Duodenal mucosa (tissue), 2 donors: ENCODE measurements around the gene CUBN.

Source experiments
- H3K27ac ChIP-seq: one replicate; pipeline ENCODE4 v1.7.0; 2013; ENCODE audit warnings: low read depth, low read length
- H3K27me3 ChIP-seq, 2 donors: one replicate each; pipeline ENCODE4 v1.7.0; 2013; ENCODE audit warnings: low read length in 2 of 2, control low read depth in 1 of 2; ENCODE audit not compliant: insufficient read depth in 2 of 2, control insufficient read depth in 1 of 2
- H3K36me3 ChIP-seq, 2 donors: one replicate each; pipeline ENCODE4 v1.7.0; 2013; ENCODE audit warnings: low read length in 2 of 2, control low read depth in 1 of 2; ENCODE audit not compliant: insufficient read depth in 2 of 2, control insufficient read depth in 1 of 2
- H3K4me1 ChIP-seq, 2 donors: one replicate each; pipeline ENCODE4 v1.7.0; 2013; ENCODE audit warnings: low read length in 2 of 2, control low read depth in 1 of 2; ENCODE audit not compliant: insufficient read depth in 2 of 2, control insufficient read depth in 1 of 2
- H3K4me3 ChIP-seq, 2 donors: one replicate each; pipeline ENCODE4 v1.7.0; 2013; ENCODE audit warnings: low read length in 2 of 2, low read depth in 1 of 2
- H3K9ac ChIP-seq, 2 donors: one replicate each; pipeline ENCODE4 v1.7.0; 2013; ENCODE audit warnings: low read length in 2 of 2, low read depth in 1 of 2
- H3K9me3 ChIP-seq, 2 donors: one replicate each; pipeline ENCODE4 v1.7.0; 2013; ENCODE audit warnings: low read length in 2 of 2, control low read depth in 1 of 2; ENCODE audit not compliant: control insufficient read depth in 1 of 2

CUBN gene

DNA sequence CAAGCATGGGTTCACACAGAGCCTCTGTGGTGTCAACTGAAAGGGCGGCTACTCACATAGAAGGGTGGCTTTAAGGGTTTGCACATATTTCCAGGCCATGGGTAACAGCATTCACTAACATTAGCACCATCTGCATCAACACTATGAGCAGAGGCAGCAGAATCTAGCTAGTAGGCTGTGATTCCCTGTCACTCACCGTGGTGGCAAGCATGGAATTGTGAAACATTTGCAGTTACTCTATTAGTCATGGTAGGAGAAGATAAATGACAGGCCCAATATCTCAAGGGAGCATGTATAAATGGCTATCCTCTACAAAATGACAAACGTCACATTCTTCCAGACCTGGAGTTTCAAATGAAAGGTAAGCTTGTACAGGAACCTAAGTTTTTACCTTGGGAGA is 32.2 kb upstream of the CUBN start:
- Histone ChIP-seq H3K4me3 (no peak overlapping the region), H3K4me1 (no peaks in the 10 kb centered on the region), H3K9me3 (no peaks in the 10 kb centered on the region), H3K27me3 (no peaks in the 10 kb centered on the region), H3K36me3 (no peaks in the 10 kb centered on the region), H3K9ac (no peak overlapping the region), H3K27ac (no peak overlapping the region)

DNA sequence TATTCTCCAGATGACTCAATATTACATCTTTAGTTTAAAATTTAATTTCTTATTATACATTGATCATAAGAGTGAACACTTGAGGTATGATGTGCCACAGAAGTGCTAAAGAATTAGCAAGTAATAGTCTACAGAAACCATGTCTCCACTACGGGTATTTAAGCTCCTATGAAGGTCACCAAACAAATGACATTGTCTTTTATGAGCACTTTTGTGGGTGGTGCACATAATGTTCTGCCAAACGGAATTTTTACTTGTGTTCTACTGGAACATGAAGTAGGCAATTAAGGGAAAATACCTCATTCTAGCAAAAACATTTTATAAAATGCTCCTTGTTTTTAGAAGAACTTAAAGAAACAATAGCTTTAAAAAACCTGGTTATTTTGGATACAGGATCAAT is 27.4 kb upstream of the CUBN start:
- no peaks in the 10 kb centered on the region for H3K36me3 ChIP-seq
- no peaks in the 10 kb centered on the region for H3K9me3 ChIP-seq
- H3K27ac ChIP-seq, result no peak overlapping the region
- no peak overlapping the region for H3K9ac ChIP-seq
- H3K27me3 ChIP-seq, result no peaks in the 10 kb centered on the region
- no peaks in the 10 kb centered on the region for H3K4me1 ChIP-seq
- no peak overlapping the region for H3K4me3 ChIP-seq

DNA sequence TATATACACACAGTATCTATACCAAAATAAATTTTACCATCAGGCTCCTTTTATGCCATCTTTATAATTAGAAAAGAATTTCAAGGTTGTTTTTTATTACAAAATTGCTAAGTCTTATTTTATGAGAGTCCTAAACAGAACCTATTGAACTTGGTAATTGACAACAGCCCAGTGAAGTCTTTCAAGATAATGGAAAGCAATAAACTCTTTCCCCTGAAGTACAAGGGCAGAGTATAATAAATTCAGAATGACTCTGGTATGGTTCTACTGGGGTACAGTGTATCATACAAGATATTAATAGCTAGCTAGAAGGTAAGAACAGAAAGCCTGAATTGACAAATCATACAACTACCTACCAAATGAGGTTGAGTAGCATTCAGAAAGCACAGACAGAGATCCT is 26.2 kb upstream of the CUBN start:
- no peak overlapping the region for H3K27ac ChIP-seq

DNA sequence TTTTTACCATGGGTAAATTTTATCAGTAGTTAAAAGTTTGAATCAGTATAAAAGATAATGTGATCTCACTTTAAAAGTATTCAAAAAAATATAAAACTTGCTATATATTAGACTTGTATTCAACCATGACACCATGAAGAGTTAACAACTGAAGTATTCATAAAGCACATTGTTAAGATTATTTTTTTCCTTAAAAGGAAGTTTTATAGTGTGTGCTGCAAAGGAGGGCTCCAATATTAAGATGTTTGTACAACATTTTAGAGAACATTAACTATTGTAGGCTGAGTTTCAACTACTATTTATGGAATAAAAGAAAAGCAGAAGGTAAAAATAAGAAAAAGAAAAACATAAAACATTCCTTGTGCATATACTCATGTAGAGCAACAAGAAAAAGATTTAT is 24.5 kb upstream of the CUBN start:
- H3K4me1 ChIP-seq, result no peaks in the 10 kb centered on the region
- H3K27ac ChIP-seq, result no peak overlapping the region
- no peak overlapping the region for H3K9ac ChIP-seq
- no peaks in the 10 kb centered on the region for H3K36me3 ChIP-seq
- H3K4me3 ChIP-seq, result no peak overlapping the region
- H3K9me3 ChIP-seq, result no peaks in the 10 kb centered on the region
- H3K27me3 ChIP-seq, result no peaks in the 10 kb centered on the region

More for the DNA sequence above, 26.2 kb upstream of the CUBN start:
- Histone ChIP-seq H3K4me1 (no peaks in the 10 kb centered on the region), H3K9me3 (no peaks in the 10 kb centered on the region), H3K4me3 (no peak overlapping the region), H3K36me3 (no peaks in the 10 kb centered on the region), H3K9ac (no peak overlapping the region), H3K27me3 (no peaks in the 10 kb centered on the region)

DNA sequence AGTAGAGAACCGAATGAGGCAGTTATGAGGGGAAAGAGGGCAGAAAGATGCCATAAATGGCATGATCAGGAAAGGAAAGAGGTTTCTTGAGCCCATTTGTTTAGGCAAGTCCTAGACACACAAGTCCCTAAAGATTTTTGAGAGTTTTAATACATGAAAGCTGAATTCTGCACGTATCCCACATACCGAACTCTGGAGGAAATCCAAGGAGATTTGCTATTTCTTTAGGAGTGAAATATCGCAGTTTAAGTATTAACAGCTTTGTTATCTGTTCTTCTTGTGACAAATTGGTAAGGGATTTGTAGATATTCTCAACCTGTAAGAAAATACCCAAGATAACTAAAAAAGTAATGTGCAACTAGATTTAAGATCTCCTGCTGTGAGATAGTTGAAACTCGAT is 23.7 kb upstream of the CUBN start:
- H3K9ac ChIP-seq, result no peak overlapping the region
- no peaks in the 10 kb centered on the region for H3K4me1 ChIP-seq
- no peak overlapping the region for H3K4me3 ChIP-seq
- no peaks in the 10 kb centered on the region for H3K27me3 ChIP-seq
- no peak overlapping the region for H3K27ac ChIP-seq
- no peaks in the 10 kb centered on the region for H3K36me3 ChIP-seq
- no peaks in the 10 kb centered on the region for H3K9me3 ChIP-seq

DNA sequence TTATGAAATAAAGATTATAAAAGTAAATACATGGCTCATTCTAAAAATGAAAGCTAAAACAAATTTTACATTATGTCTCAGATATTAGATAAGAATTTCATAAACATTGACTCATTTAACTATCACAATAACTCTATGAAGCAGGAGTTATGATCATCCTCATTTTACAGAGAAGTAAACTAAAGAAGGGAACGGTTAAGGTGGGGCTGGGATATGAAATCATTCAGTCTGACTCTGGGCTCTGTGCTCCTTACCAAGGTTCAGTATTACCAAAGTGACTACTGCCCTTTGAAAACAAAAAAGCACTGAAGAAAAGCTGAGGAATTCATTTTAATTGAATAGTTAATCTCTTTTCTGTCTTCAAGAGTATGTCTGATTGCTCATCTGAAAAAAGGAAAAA is 22.1 kb upstream of the CUBN start:
- Histone ChIP-seq H3K9ac (no peak overlapping the region), H3K4me3 (no peak overlapping the region), H3K36me3 (no peaks in the 10 kb centered on the region), H3K27ac (no peak overlapping the region), H3K9me3 (no peaks in the 10 kb centered on the region), H3K27me3 (no peaks in the 10 kb centered on the region), H3K4me1 (peaks cover 0 to 4% of the 10 kb centered on the region in 2 donors)

DNA sequence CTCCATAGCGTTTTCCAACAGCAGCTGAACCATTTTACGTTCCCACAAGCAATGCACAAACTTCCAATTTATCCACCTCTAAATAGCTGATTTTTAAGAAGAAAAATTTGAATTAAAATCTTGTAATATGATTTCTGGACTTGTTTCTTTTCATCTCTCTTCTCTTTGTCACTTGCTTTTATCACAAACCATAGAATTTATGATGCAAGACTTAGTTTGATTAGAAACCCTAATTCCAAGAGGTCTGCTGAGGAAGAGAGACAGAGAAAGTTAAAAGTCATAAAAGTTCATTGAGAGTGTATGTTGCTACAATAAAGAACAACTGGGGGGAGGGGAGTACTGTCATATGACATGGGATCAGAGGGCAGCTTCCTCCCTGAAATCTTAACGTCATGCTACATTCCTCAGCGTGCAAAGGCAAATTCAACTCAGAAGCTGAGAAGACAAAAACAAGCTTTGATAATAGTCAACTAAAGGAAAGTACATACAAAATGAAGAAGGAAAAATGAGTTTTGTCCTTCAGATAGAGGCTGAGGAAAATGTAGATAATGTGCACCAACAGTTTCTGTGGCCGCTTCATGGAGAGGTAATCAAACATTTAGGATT is 18.4 kb upstream of the CUBN start:
- peaks cover 4 to 6% of the 10 kb centered on the region in 2 donors for H3K4me1 ChIP-seq
- H3K27ac ChIP-seq, result no peak overlapping the region
- H3K27me3 ChIP-seq, result no peaks in the 10 kb centered on the region
- no peak overlapping the region for H3K4me3 ChIP-seq
- H3K9ac ChIP-seq, result no peak overlapping the region
- H3K9me3 ChIP-seq, result no peaks in the 10 kb centered on the region
- H3K36me3 ChIP-seq, result no peaks in the 10 kb centered on the region

DNA sequence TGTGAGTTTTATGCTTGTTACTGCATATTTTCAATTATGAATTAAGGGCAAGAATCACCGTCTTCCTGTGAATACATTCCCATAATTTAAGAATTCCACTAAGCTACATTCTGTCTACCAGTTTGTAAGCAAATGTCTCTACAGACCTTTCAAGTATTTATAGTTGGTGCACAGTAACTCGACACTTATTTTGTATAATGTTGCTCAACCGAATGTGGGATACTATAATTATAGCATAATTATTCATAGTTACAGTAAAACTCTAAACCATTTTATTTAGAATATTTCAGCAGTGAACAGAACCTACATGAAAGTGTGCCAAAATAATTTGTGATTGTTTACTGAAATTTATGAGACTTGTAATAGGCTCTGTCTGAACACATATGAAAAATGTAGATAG is 17.3 kb upstream of the CUBN start:
- no peak overlapping the region for H3K9ac ChIP-seq
- no peak overlapping the region for H3K4me3 ChIP-seq
- H3K27ac ChIP-seq, result no peak overlapping the region
- no peaks in the 10 kb centered on the region for H3K36me3 ChIP-seq
- H3K9me3 ChIP-seq, result no peaks in the 10 kb centered on the region
- peaks cover 4 to 6% of the 10 kb centered on the region in 2 donors for H3K4me1 ChIP-seq
- H3K27me3 ChIP-seq, result no peaks in the 10 kb centered on the region

DNA sequence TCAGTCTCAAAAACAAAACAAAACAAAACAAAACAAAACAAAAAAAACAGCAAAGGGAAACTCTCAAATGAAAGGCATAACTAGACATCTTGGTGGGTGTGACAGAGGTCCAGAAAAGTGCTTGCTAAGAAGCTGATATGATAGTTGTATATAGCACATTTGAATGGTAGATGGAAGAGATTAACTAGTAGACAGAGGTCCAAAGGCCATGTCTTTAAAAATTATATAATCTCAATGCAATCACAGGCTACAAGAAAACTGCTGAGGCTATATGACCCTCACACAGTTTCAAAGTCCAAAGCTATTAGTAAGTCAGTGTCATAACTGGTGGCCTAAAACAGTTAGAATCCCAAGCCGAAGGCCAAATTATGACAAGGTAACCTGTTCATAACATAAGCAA is 15.6 kb upstream of the CUBN start:
- H3K27ac ChIP-seq, result no peak overlapping the region

DNA sequence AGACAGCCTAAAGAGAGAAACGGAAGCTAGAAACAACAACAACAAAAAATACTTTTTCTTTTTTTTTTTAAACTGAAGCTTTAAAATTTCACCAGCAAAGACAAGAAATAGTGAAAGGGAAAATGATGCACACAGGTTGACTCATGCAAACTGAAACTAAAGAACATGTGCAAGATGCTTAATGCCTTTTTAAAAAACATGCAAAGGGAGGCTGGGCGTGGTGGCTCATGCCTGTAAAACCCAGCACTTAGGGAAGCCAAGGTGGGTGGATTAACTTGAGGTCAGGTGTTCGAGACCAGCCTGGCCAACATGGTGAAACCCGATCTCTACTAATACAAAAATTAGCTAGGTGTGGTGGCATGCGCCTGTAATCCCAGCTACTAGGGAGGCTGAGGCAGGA is 15.1 kb upstream of the CUBN start:
- no peak overlapping the region for H3K27ac ChIP-seq
- H3K27me3 ChIP-seq, result no peaks in the 10 kb centered on the region
- H3K36me3 ChIP-seq, result no peaks in the 10 kb centered on the region
- no peak overlapping the region for H3K9ac ChIP-seq
- no peaks in the 10 kb centered on the region for H3K9me3 ChIP-seq
- peaks cover 4 to 6% of the 10 kb centered on the region in 2 donors for H3K4me1 ChIP-seq
- no peak overlapping the region for H3K4me3 ChIP-seq

More for the DNA sequence above, 15.6 kb upstream of the CUBN start:
- Histone ChIP-seq H3K9me3 (no peaks in the 10 kb centered on the region), H3K36me3 (no peaks in the 10 kb centered on the region), H3K27me3 (no peaks in the 10 kb centered on the region), H3K4me3 (no peak overlapping the region), H3K4me1 (peaks cover 4 to 6% of the 10 kb centered on the region in 2 donors), H3K9ac (no peak overlapping the region)

DNA sequence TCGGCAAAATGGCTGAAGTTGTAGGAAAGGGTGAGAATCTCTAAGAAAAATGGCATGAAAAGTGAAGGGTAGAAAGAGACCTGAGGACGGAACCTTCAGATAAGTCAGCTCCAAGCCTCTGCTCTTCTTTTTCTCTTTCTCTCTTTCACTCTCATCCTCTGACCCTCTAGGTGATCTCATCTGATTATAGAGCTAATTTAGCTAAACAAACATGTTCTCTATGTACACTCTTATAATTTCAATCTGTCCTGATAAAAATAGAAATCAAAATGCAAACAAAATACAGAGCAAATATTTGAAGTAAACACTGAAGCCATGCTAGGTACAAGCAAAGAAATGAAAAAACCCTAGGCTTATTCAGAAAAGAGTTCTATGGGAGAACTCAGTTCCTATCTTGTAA is 14.4 kb upstream of the CUBN start:
- no peak overlapping the region for H3K27ac ChIP-seq

More for the DNA sequence above, 14.4 kb upstream of the CUBN start:
- no peaks in the 10 kb centered on the region for H3K27me3 ChIP-seq
- no peak overlapping the region for H3K4me3 ChIP-seq
- H3K9ac ChIP-seq, result no peak overlapping the region
- no peaks in the 10 kb centered on the region for H3K9me3 ChIP-seq
- H3K4me1 ChIP-seq, result peaks cover 4 to 6% of the 10 kb centered on the region in 2 donors
- no peaks in the 10 kb centered on the region for H3K36me3 ChIP-seq
